LNCaP clone FGC (cell line): Measurements from ENCODE around the gene U2AF2.

Experiments used
- DNase-seq: peaks from one replicate; pipeline ENCODE4 v3.0.0-alpha.2; 2011; ENCODE audit warnings: low read depth
- H3K4me3 ChIP-seq: 2 replicates; pipeline ENCODE4 v1.5.1; 2011; ENCODE audit warnings: mild to moderate bottlenecking, low read depth, low read length, control low read depth
- TF ChIP-seq, protein P1 (sequence below): IDR thresholded peaks from 2 replicates; pipeline ENCODE4 v1.5.1; 2012; ENCODE audit warnings: mild to moderate bottlenecking; ENCODE audit not compliant: control insufficient read depth, insufficient read depth; ENCODE audit errors: extremely low read depth

U2AF2 gene

DNA sequence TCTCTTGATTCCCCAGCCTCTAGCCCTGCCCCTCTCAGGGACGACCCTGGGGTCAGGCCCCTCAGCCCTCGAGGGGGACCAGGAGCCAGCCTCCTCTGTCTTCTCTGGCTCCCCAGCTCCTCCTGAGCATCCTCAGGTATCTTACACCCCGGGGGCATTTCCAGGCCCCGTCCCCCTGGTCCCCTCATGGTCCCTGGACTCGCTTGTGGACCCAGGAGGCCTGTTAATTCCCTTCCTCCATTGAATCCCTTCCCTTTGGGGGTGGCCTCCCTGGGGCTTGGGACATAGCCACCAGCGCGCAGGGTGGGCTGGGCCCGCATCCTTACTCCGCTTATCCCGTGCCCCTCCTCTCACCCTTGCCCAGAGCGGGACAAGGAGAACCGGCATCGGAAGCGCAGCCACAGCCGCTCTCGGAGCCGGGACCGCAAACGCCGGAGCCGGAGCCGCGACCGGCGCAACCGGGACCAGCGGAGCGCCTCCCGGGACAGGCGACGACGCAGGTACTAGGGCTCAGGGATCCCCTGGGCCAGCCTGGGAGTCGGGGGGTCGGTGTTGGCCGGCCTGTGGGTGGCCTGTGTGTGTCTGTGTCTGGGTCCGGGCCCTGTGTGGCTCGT is 4.1 kb downstream of the U2AF2 start:
- TF ChIP-seq, protein P1, sequence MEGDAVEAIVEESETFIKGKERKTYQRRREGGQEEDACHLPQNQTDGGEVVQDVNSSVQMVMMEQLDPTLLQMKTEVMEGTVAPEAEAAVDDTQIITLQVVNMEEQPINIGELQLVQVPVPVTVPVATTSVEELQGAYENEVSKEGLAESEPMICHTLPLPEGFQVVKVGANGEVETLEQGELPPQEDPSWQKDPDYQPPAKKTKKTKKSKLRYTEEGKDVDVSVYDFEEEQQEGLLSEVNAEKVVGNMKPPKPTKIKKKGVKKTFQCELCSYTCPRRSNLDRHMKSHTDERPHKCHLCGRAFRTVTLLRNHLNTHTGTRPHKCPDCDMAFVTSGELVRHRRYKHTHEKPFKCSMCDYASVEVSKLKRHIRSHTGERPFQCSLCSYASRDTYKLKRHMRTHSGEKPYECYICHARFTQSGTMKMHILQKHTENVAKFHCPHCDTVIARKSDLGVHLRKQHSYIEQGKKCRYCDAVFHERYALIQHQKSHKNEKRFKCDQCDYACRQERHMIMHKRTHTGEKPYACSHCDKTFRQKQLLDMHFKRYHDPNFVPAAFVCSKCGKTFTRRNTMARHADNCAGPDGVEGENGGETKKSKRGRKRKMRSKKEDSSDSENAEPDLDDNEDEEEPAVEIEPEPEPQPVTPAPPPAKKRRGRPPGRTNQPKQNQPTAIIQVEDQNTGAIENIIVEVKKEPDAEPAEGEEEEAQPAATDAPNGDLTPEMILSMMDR, result no peak
- no peak overlapping the region for H3K4me3 ChIP-seq

DNA sequence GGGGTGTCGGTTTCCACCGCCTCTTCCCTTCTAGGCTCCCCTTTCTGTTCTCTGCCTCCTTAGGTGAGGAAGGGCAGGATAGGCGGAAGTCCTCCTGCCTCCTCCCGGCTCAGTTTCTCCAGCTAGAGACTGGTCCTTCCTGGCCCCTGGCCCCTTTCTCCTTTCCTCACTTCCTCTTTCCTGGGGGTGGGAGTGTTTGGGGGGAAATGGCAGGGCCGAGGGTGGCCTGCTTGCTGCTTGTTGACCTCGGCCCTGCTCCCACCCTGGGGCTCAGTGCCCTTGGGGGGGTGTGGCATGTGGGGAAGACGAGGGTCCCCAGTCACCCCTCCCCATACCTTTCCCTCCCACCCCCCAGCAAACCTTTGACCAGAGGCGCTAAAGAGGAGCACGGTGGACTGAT is 5.0 kb downstream of the U2AF2 start:
- H3K4me3 ChIP-seq, result no peak overlapping the region
- TF ChIP-seq, protein P1, result no peak
- no peak for DNase-seq

More for the DNA sequence above, 4.1 kb downstream of the U2AF2 start:
- DNase-seq, result no peak

DNA sequence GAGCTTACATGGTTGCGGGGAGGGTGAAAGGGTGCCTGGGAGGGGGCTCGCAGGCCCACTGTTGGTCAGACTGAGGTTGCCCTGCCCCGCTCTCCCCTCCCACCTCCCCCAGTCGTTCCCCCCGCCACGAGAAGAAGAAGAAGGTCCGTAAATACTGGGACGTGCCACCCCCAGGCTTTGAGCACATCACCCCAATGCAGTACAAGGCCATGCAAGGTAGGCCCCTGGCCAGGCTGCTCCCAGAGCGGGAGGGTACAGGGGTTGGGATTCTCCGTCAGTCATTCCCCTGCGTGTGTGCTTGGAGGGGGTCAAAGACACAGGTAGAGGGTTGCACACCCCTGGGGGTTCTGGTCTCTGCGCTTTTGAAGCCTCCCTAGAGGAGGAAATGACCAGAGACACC is 5.6 kb downstream of the U2AF2 start:
- TF ChIP-seq, protein P1, result no peak
- no peak overlapping the region for H3K4me3 ChIP-seq
- no peak for DNase-seq

DNA sequence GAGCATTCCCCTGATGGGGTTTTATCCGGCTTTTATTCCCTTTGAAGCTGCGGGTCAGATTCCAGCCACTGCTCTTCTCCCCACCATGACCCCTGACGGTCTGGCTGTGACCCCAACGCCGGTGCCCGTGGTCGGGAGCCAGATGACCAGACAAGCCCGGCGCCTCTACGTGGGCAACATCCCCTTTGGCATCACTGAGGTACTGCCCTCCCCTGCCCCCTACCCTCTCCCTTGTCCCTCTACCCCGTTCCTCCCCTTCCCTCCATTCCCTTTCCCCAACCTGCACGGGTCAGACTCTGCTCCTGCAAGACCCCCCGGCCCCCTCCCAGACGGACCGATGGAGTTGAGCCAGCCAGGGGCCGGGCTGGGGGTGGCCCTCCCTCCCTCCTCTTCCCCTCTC is 6.2 kb downstream of the U2AF2 start:
- H3K4me3 ChIP-seq, result no peak overlapping the region
- DNase-seq, result no peak
- TF ChIP-seq, protein P1, result no peak

DNA sequence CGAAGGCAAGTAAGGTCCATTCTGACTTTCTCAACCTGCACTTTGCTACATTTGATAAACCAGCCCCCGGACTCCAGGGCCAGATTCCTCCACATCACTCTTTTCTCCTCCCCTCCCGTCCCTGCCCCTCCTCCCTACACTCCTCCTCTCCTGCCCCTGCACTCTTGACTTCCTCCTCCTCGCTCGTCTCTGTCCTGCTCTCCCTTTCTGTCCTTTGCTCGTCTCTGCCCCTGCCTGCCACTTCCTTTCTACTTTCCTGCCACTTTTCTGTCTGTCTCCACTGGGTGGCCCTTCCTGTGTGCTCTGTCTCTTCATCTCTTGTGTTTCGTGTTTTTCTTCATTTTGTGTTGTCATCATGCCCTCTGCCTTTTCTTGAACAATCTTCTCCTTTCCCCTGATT is 7.0 kb downstream of the U2AF2 start:
- TF ChIP-seq, protein P1, result no peak
- H3K4me3 ChIP-seq, result no peak overlapping the region
- DNase-seq, result no peak

DNA sequence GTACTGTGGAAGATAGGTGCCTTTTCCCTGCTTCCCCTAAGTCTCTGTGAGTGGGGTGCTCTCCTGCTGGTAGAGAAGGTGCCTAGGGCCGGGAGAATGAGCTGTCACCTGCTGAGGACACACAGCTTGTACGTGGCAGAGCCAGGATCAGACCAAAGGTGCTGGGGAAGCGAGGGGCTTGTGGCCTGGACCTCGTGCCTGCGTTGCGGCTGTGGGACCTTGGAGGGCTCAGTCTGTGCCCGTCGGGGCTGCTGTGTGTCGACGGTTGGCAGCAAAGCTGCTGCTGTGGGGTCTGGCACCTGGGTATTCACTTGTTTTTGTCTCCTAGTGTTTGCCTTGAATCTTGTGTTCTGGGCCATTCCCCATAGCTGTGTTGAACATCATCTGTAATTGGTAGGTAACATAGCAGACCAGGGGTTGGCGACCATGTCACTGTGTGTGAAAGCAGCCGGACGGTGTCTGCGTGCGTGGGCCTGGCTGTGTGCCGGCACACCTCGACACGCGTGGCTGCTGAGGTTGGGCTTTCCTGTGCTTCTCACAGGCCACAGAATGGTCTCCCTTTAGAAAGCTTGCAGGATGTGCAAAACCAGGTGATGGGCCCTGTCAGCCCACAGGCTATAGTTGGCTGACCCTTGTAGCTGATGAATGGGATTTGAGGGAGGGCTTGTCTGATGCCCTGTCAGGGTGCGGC is 9.2 kb downstream of the U2AF2 start:
- H3K4me3 ChIP-seq, result no peak overlapping the region
- TF ChIP-seq, protein P1, result no peak
- DNase-seq, result no peak
